ENCODE measurements around the gene AOAH. TPM values are rescaled to one million over a fixed set of nuclear protein-coding genes. Genes with fewer than 3 reads are reported as not detected.

Gene AOAH
- total RNA-seq, 1 donor from 2014 or later: 2.4 TPM

- H3K36me3 Mint-ChIP-seq (ENCODE audit: low read depth): no peaks in the 10 kb centered on the region
- ChIA-PET CTCF (no interaction called here), POLR2A (no interaction called here)
- no peak for TF ChIP-seq CTCF (IDR thresholded peaks at IDR 0.05)
- ATAC-seq (ENCODE audit: low read depth) (no peak), DNase-seq (no peak)
- H3K4me3 Mint-ChIP-seq: no peak overlapping the region
- peaks cover 2% of the 10 kb centered on the region for H3K27me3 Mint-ChIP-seq
- no peak overlapping the region for H3K27ac Mint-ChIP-seq
- no peaks in the 10 kb centered on the region for H3K9me3 Mint-ChIP-seq
- intact Hi-C loops (cut with micrococcal nuclease): no loop called here
- no peaks in the 10 kb centered on the region for H3K4me1 Mint-ChIP-seq
Measured at GRCh38 chr7:36567699-36568451, 156.4 kb downstream of the AOAH start.

- intact Hi-C loops (cut with micrococcal nuclease): no loop called here
- no peaks in the 10 kb centered on the region for H3K27me3 Mint-ChIP-seq
- no peaks in the 10 kb centered on the region for H3K4me1 Mint-ChIP-seq
- ATAC-seq (ENCODE audit: low read depth): no peak
- no peak for TF ChIP-seq CTCF (IDR thresholded peaks at IDR 0.05)
- no peak overlapping the region for H3K27ac Mint-ChIP-seq
- POLR2A ChIA-PET: no interaction called here
- no peaks in the 10 kb centered on the region for H3K9me3 Mint-ChIP-seq
- no peaks in the 10 kb centered on the region for H3K36me3 Mint-ChIP-seq (ENCODE audit: low read depth)
- DNase-seq: no peak
- CTCF ChIA-PET: no interaction called here
- no peak overlapping the region for H3K4me3 Mint-ChIP-seq
Measured at GRCh38 chr7:36565792-36566356, 158.4 kb downstream of the AOAH start.

DNA sequence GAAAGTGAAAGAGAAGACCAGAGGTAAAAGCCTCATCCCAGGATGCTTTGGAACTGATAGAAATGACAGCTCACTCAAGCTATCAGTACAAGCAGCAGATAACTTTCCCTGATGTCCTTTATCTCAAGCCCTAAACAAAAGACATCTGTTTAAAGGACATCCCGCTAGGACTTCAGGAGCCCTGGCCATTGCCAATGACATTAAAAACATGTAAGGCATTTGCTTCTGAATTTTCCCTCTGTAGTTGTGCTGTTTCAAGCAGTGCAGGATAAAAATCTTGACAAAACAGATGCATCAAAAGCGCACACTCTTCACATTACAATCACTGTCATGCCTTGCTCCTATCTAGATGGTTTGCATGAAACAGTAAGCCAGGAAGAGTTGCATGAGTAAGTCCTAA is 159.8 kb downstream of the AOAH start:
- no peak for TF ChIP-seq CTCF (IDR thresholded peaks at IDR 0.05)
- DNase-seq (no peak), ATAC-seq (ENCODE audit: low read depth) (no peak)
- Mint-ChIP-seq H3K27me3 (peaks cover 1% of the 10 kb centered on the region), H3K4me3 (no peak overlapping the region), H3K4me1 (no peaks in the 10 kb centered on the region), H3K9me3 (no peaks in the 10 kb centered on the region), H3K27ac (no peak overlapping the region), H3K36me3 (ENCODE audit: low read depth) (no peaks in the 10 kb centered on the region)
- intact Hi-C loops (cut with micrococcal nuclease): no loop called here
- ChIA-PET CTCF (no interaction called here), POLR2A (no interaction called here)

- no peak overlapping the region for H3K27ac Mint-ChIP-seq
- CTCF ChIA-PET: no interaction called here
- H3K4me3 Mint-ChIP-seq: no peak overlapping the region
- no peaks in the 10 kb centered on the region for H3K9me3 Mint-ChIP-seq
- TF ChIP-seq CTCF (IDR thresholded peaks at IDR 0.05): no peak
- ATAC-seq (ENCODE audit: low read depth) (no peak), DNase-seq (no peak)
- peaks cover 1% of the 10 kb centered on the region for H3K27me3 Mint-ChIP-seq
- H3K4me1 Mint-ChIP-seq: no peaks in the 10 kb centered on the region
- intact Hi-C loops (cut with micrococcal nuclease): no loop called here
- POLR2A ChIA-PET: interaction anchor here (0.6 kb wide), 1 partner anchor 8 kb away, joined by 3 read pairs; no protein-coding TSS in a partner anchor
- H3K36me3 Mint-ChIP-seq (ENCODE audit: low read depth): no peaks in the 10 kb centered on the region
Measured at GRCh38 chr7:36563706-36564327, 160.5 kb downstream of the AOAH start.

DNA sequence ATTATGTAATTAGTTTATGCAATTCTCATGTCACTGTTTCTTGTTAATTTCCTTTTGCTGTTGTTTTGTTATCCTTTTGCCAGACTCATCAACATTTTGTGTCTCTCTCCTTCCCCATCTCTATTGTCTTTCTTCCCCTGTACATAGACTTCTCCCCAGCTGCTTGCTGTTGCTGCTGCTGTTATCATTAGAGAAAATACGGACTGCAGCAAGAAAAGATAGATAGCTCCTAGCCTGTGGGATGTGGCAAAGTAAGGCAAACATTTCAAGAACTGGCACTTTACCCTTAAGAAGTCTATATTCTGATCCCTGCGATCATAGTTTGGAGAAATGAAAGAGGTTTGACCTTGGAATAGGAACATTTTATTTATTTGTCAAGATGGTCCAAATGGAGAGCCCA is 162.2 kb downstream of the AOAH start:
- CTCF ChIA-PET: no interaction called here
- Mint-ChIP-seq H3K36me3 (ENCODE audit: low read depth) (no peaks in the 10 kb centered on the region), H3K4me3 (no peak overlapping the region), H3K27ac (no peak overlapping the region), H3K9me3 (no peaks in the 10 kb centered on the region), H3K27me3 (peaks cover 1% of the 10 kb centered on the region), H3K4me1 (no peaks in the 10 kb centered on the region)
- DNase-seq (no peak), ATAC-seq (ENCODE audit: low read depth) (no peak)
- intact Hi-C loops (cut with micrococcal nuclease): no loop called here
- POLR2A ChIA-PET: no interaction called here
- no peak for TF ChIP-seq CTCF (IDR thresholded peaks at IDR 0.05)

All from activated B cell treated with CpG ODN at 0.5 μM for 24 hours (primary cell).